Breast epithelium (tissue), 3 donors: Measurements from ENCODE around the gene XPC.

Experiments used
- POLR2A ChIP-seq: fragments of 450-650 bp; IDR thresholded peaks from one replicate; pipeline ENCODE4 v1.6.1; 2016; ENCODE audit warnings: antibody characterized with exemption, mild to moderate bottlenecking, moderate library complexity
- TF ChIP-seq, protein P1 (sequence below), 3 donors: fragments of 450-650 bp; IDR thresholded peaks; one replicate each; pipeline ENCODE4 v1.5.1; 2016 to 2017; ENCODE audit warnings: antibody characterized with exemption in 3 of 3, mild to moderate bottlenecking in 3 of 3, moderate library complexity in 3 of 3

GRCh38 chr3:14161282-14161681 is 17.1 kb downstream of the XPC start:
- TF ChIP-seq, protein P1, sequence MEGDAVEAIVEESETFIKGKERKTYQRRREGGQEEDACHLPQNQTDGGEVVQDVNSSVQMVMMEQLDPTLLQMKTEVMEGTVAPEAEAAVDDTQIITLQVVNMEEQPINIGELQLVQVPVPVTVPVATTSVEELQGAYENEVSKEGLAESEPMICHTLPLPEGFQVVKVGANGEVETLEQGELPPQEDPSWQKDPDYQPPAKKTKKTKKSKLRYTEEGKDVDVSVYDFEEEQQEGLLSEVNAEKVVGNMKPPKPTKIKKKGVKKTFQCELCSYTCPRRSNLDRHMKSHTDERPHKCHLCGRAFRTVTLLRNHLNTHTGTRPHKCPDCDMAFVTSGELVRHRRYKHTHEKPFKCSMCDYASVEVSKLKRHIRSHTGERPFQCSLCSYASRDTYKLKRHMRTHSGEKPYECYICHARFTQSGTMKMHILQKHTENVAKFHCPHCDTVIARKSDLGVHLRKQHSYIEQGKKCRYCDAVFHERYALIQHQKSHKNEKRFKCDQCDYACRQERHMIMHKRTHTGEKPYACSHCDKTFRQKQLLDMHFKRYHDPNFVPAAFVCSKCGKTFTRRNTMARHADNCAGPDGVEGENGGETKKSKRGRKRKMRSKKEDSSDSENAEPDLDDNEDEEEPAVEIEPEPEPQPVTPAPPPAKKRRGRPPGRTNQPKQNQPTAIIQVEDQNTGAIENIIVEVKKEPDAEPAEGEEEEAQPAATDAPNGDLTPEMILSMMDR (IDR thresholded peaks at IDR 0.05), result no peak
- no peak for TF ChIP-seq POLR2A
